ENCODE data around the gene PRIM1. TPM values are rescaled to one million over a fixed set of nuclear protein-coding genes. Genes with fewer than 3 reads are reported as not detected.

The PRIM1 gene
- total and polyA plus RNA-seq, 2 of the 13 experiments (the other 11 are each of a cell fraction or from before 2014, with no cell fraction given), result 30.0 to 47.3 TPM

- TF ChIP-seq KDM5B (CRISPR knock-in tag; IDR thresholded peaks at IDR 0.05; ENCODE audit: borderline replicate concordance) (peak; percentile 91; the same call in 1 of the 2 replicates), HNRNPL (IDR thresholded peaks at IDR 0.05; ENCODE audit: low read depth, low read length) (0 out of 2 replicates have a peak, but pooled peaks have one; percentile 29), ZNF879 (CRISPR knock-in tag; IDR thresholded peaks at IDR 0.05) (peak; percentile 97), THRA (CRISPR knock-in tag; IDR thresholded peaks at IDR 0.05; ENCODE audit: borderline replicate concordance) (peak; percentile 33; the same call in 1 of the 2 replicates), ZNF563 (CRISPR knock-in tag; IDR thresholded peaks at IDR 0.05) (peak; percentile 94), MXI1 (IDR thresholded peaks at IDR 0.05; ENCODE audit: borderline replicate concordance, low read depth, low read length) (peak; percentile 82; the same call in 1 of the 3 replicates), ZNF205 (CRISPR knock-in tag; IDR thresholded peaks at IDR 0.05) (peak; percentile 95), CREM (IDR thresholded peaks at IDR 0.05) (peak; percentile 77), CREM (CRISPR knock-in tag; IDR thresholded peaks at IDR 0.05) (no peak), KDM2A (CRISPR knock-in tag; IDR thresholded peaks at IDR 0.05; ENCODE audit: borderline replicate concordance, low read depth) (peak; percentile 63), SUZ12 (IDR thresholded peaks at IDR 0.05; ENCODE audit: low read depth, low read length) (peak; percentile 31; the same call in 1 of the 2 replicates), MAFF (IDR thresholded peaks at IDR 0.05; ENCODE audit: low read depth, low read length) (peak; percentile 30; the same call in 1 of the 2 replicates), DPF2 (CRISPR knock-in tag; IDR thresholded peaks at IDR 0.05; ENCODE audit: borderline replicate concordance, low read depth) (no peak), FOXO4 (CRISPR knock-in tag; conservative IDR thresholded peaks at IDR 0.05) (no peak; the same call in 1 of the 2 replicates), ZFP36L1 (CRISPR knock-in tag; IDR thresholded peaks at IDR 0.05) (0 out of 2 replicates have a peak, but pooled peaks have one; percentile 80), ZBTB14 (CRISPR knock-in tag; IDR thresholded peaks at IDR 0.05) (peak; percentile 15; the same call in 1 of the 2 replicates), HNRNPLL (IDR thresholded peaks at IDR 0.05; ENCODE audit: low read depth, low read length, poor library complexity, severe bottlenecking) (peak; percentile 90), MYPOP (CRISPR knock-in tag; IDR thresholded peaks at IDR 0.05) (peak; percentile 93; the same call in 1 of the 2 replicates), UBTF (CRISPR knock-in tag; IDR thresholded peaks at IDR 0.05) (0 out of 2 replicates have a peak, but pooled peaks have one; percentile 55), ZBTB38 (CRISPR knock-in tag; IDR thresholded peaks at IDR 0.05) (peak; percentile 98), MEF2D (CRISPR knock-in tag; IDR thresholded peaks at IDR 0.05) (peak; percentile 80), ZNF530 (CRISPR knock-in tag; IDR thresholded peaks at IDR 0.05; ENCODE audit: low read depth) (0 out of 2 replicates have a peak, but pooled peaks have one; percentile 33)
These were observed 63.8 kb downstream of the PRIM1 start, which contains the start of gene PTGES3 (continued) for GRCh38 chr12:56688129-56688845.
